ENCODE data around the gene CCDC40.
"Not testable (repeated sequence)": the region's sequence is repeated elsewhere in the genome, so short reads cannot be mapped to it uniquely, and the experiment has no call there.

CCDC40 gene, protein sequence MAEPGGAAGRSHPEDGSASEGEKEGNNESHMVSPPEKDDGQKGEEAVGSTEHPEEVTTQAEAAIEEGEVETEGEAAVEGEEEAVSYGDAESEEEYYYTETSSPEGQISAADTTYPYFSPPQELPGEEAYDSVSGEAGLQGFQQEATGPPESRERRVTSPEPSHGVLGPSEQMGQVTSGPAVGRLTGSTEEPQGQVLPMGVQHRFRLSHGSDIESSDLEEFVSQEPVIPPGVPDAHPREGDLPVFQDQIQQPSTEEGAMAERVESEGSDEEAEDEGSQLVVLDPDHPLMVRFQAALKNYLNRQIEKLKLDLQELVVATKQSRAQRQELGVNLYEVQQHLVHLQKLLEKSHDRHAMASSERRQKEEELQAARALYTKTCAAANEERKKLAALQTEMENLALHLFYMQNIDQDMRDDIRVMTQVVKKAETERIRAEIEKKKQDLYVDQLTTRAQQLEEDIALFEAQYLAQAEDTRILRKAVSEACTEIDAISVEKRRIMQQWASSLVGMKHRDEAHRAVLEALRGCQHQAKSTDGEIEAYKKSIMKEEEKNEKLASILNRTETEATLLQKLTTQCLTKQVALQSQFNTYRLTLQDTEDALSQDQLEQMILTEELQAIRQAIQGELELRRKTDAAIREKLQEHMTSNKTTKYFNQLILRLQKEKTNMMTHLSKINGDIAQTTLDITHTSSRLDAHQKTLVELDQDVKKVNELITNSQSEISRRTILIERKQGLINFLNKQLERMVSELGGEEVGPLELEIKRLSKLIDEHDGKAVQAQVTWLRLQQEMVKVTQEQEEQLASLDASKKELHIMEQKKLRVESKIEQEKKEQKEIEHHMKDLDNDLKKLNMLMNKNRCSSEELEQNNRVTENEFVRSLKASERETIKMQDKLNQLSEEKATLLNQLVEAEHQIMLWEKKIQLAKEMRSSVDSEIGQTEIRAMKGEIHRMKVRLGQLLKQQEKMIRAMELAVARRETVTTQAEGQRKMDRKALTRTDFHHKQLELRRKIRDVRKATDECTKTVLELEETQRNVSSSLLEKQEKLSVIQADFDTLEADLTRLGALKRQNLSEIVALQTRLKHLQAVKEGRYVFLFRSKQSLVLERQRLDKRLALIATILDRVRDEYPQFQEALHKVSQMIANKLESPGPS

DNA sequence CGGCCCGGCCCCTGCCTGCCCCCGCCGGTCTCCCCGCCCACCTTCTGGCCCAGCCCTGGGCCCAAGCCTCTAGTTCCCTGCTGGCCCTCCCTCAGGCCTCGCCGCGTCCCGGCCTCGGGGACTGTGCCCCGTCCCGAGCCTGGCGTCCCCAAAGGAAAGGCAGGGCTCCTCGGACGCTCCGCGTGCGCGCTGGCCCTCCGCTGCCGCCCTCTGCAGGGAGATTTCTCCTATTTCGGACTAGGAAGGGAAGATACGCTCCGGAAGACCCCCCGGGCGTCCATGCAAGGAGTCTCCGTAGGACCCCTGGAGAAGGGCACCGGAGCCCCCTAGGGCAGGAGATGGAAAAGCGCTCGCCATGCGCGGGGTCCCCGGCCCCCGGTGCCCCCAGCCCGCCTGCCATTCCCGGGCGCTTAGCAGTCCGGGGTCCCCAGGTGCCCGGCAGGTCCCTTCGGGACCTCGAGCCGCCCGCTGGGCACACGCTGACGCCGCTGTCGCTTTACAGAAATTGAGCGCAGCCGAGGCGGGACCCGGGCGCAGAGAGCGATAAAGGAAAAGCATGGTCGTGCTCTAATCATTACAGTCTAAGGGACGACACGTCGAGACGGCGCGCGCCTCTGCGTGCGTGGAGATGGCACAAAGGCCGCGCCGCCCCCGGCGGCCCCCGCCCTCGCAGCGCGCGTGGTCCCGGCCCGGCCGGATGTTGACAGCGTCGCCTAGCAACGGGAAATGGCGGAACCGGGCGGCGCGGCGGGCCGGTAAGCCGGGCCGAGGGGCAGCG lies at the start of gene CCDC40:
CCDC40 (plus strand) TSS at position 706 of the 778 bp plus-strand sequence; CDS start at position 727, 21 bp downstream.
- peak; percentile 95 for DNase-seq

DNA sequence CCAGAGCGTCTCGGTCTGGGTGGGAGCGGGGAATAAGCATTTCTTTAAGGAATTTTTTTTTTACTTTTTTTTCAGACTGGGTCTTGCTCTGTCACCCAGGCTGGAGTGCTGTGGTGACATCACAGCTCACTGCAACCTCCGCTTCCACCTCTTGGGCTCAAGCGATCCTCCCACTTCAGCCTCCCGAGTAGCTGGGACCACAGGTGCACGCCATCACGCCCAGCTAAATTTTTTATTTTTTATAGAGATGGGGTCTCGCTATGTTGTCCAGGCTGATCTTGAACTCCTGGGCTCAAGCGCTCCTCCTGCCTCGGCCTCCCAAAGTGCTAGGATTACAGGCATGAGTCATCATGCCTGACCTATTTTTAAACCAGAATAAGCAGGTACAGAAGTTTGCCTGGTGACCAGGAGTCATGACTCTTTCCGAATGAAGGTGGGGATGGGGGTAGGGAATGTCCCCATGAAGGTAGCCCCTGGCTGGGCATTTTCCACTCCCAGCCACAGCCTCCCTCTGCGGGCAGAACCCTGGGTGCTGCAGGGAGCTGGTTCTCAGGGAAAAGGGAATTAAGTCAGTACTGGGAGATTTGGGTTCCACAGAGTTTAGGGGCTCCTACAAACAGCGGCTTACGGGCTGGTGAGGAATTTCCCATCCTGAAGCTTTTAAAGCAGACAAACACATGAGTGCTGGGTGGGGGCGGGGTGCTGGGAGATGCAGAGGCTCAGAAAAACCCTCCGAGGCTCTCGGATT lies 49.1 kb upstream of the CCDC40 start:
- DNase-seq, result no peak

DNA sequence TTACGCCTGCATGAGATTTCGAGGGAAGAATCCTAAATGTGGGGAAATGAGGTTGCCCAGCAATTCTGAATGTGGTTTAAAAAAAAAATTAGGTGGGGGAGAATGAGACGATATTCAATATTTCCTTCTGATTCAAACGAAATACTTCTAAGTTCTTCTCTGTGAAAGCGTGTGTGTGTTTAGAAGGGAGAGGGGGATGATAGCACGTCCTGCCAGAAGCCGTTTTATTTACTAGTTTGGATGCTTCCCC lies 48.6 kb upstream of the CCDC40 start:
- no peak for DNase-seq

DNA sequence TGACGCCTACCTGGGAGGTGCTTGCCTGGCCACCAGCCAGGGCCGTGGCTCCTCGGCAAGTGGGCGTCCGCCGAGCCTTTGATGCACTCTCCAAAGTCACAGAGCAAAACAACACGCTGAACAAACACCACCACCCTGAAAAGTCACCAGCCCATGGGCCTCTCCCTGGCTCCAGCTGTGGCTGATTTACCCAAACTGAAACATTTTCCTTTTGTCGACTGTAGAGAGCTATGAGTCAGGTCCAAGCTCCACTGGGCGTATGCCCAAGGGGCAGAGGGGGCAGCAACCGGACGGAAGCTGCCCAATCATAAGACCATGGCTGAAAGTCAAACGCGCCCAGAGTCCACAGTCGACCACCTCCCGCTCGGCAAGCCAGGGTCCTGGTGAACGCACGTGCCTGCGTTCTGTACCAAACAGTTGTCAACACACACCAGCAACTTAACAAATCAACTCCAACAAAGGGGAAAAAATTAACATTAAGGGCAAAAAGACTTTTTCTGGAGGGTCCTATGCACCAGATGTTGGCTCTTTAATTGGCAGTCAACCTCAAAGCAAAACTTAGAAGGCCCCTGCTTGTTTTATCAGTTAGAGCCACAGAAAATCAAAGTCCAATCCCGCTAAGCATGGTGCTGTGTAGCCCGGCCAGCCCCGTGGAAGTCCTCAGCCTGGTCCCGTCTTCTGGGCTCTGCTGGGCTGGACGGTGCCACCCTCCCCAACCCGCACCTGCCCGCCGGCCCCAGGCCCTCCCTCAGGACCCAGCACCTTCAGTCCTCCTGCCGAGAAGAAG lies 48.1 kb upstream of the CCDC40 start:
- no peak for DNase-seq

DNA sequence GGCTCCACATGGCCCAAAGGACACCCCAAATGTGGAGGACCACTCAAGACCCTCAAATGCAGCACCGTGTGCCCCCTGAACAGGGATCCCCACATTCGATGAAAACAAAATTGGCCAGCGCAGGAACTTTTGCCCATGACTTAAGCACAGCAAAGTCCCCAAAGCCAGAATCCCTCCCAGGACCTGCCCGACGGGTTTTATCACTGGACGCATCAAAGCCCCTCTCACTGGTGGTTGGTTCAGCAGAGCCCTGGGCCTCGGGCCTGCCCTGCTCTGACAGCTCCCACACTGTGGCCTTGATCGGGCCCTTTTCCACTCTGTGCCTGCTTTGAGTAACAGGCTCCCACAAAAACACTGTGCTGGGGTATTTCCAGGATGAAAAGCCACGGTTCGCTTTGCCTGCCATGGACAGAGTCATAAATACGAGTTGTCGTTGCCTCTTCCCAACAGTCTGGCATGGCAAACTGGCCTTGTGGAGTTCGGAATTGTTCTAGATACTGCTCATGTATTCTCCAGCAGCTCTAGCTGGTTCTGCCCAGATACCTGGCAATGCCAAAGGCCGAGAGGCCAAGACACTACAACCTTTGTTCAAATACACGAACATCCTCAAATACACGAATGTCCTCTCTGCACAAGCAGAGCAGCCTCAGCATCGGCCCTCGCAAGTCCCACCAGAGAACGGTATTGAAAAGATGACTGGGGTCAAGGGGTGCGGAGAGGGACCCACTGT lies 47.2 kb upstream of the CCDC40 start:
- no peak for DNase-seq

DNA sequence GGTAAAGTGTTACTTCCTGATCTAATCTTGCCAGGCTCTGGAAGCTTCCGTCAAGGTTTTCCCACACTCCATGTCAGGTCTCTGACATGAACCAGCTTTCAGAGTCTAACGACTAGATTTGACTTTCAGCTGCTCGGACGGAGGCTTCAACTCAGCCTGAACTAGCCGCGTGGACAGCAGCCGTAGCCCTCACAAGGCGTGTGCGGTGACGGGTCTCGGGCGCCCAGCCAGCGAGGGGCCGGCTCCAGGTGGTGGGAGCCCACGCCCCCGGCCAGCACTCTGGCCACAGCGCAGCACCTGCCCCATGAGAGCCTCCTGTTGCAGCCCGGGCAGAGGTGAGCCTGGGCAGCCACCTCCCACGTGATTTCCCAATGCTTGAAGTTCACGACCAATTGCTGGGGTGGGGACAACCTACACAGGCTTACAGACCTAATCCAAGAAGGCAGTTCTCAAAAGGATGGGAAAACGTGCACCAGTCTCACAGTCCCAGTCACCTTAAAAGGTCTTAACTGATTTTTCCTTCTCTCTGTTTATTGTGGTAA lies 46.3 kb upstream of the CCDC40 start:
- no peak for DNase-seq

DNA sequence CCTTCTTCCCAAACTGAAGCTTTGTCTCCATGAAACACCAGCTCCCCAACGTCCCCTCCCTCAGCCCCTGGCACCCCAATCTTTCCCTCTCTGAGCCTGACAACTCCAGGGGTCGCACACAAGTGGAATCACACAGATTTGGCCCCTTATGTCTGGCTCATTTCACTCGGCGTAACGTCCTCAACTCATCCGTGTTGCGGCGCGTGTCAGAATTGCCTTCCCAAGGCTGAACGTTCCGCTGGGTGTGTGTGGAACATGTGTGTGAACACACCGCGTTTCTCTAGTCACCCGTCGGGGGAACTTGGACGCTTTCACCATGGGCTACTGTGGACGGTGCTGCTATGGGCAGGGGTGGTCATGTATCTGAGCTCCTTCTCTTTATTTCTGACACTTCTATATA lies 45.7 kb upstream of the CCDC40 start:
- DNase-seq, result no peak

DNA sequence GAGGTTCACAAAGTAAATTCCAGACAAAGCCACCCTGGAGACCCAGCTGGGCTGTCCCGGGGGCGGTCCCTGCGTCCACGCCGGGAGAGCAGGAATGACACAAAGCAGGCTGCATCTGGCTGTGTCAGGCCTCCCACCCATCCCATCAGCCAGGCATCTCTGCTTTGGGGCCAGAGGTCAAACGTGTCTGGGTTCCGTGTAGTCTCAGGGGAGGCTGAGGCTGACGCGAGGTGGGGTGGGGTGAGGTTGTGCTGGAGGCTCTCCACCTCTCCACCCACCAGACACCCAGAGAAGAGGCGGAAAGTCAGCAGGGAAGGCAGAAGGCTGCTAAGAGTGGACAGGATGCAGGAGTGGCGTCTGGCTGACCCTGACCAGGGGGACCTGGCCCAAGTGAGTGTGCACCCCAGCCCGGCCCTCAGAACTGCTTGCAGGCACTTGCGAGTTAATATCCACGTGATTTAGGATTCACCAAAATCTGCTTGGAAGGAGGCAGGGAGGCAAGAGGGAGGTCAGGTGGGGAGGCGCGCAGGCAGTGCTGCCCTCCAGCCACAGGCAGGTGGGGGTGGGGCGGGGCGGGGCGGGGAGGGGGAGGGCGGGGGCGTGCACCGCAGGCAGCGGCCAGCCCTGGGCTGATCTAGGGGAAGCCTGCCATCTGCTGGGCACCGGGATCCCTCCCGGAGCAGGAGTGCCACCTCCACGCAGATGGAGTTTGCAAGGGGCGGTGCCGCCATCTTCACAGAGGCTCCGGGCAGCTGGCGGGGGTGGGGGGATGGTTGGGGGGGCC lies 45.1 kb upstream of the CCDC40 start:
- peak; percentile 45 for DNase-seq

DNA sequence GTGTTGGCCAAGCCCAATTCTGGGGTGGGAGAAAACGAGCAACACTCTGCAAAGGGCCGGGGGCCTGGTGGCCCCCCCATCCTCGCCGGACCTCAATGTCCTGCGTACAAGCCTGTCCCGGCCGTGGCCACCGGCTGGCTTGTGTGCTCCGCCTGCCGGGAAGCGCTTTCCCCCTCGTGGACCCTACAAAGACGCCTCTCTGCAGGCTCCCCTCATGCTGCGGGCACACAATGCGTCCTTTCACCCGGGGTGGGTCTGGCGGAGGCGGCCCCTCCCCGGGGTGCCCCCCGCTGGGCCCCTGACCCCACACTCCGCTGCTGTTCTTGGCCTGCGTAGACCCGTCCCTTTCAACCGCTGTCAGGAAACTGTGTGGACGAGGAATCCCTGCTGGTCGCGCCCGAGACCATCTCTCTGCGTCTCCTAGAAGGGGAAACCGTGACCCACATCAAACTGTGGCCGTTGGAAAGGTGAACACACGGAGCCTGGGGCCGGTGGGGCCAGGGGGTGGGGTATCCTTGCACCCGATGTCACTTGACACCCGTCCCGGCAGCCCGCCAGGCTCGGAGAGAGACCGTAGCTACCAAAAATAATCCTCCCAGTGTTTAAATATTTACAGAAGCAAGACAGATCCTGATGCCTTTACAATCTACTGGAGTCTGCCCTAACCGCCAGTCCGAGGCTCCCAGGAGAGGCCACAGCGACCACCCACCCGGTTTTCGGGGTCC lies 44.4 kb upstream of the CCDC40 start:
- peak; percentile 65 for DNase-seq

DNA sequence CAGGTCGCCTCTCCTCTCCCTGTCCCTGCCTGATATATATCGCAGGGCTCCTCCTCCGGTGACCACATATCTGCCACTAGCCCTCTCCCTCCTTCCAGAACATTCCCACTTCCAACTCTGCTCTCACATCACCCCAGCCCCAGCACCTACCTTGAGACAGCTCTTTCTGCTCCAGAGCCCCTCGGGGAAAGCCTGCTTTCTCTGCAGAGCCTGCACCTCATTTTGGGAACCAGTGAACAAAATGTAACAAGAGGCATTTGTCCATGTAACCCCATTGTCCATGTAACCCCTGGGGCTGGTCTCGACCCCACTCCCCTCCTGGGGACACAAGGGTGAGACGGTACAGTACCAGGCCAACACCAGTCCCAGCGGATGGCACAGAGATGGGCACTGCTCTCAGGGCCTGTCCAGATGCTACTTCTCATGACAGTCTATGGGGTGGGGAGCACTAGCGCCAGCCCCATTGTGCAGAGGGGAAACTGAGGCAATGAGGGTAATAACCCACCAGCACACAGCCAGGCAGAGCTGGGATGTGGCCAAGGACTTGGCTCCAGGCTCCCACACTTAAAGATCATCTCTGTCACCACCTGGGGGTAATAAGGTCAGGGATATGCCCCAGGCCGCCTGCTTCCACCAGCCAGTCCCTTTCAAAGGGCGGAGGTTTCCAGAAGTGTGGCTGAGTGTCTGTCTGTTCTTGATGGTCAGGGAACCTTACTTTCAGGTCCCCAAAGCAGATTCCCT lies 43.6 kb upstream of the CCDC40 start:
- no peak for DNase-seq

DNA sequence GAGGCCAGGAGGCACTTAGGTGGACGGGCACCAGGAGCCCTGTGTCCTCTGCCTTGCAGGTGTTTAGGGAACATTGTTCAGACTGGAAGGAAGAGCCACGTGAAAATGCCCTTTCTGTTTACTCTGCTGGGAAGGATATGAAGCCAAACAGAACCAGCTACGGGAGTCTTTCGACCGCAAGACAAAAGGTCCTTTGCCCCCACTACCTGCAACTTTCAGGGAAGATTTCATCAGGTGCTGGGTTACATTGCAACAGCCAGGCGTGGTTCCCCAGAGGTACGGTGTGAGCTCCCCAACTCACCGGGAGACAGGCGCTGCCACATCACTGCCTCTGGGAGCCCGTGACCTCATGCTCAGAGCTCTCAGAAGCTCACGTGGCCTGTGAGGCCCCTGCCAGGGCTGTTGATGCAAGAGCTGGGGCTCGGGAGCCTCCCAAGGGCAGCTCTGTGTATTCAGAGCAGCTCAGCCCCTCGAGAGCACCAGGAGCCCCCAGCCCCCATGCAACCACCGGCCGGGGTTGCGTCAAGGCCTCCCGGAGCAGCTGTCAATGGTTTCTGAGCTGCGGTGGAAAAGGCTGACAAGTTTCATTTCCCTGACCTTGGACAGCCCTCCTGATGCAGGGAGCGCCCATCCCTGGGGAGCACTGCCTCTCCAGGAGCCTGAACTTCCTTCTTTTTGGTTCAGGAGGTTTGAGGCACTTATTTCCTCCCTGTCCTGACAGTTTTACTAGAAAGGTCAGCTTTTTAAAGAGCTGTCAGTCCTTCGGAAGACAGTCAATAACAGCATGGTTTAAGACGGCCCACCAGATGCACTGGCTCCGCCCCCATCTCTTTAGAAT lies 42.8 kb upstream of the CCDC40 start:
- peak; percentile 83 for DNase-seq

DNA sequence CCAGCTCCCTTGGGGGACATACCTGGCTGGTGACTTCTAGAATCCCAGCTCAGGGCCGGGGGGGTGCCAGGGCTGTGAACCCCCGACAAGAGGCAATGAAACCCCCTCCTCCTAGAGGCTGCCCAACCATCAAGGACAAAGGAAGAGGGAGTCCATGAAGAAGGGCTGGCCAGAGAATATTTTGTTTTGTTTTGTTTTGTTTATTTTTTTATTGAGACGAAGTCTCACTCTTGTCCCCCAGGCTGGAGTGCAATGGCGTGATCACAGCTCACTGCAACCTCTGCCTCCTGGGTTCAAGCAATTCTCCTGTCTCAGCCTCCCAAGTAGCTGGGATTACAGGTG lies 42.2 kb upstream of the CCDC40 start:
- DNase-seq, result not testable (repeated sequence)

DNA sequence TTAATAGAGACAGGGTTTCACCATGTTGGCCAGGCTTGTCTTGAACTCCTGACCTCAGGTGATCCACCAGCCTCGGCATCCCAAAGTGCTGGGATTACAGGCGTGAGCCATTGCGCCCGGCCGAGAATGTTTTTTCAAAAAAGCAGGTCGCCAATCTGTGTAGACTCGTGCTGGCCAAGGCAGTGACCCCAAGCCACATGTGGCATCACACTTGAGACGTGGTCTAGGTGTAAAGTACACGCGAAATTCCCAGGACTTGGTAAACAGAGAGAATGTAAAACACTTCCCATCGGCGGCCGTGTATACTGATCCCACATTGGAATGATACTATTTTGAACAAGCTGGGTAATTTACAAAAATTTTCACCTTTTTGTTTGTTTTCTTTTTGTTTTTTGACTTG lies 41.8 kb upstream of the CCDC40 start:
- DNase-seq, result no peak

DNA sequence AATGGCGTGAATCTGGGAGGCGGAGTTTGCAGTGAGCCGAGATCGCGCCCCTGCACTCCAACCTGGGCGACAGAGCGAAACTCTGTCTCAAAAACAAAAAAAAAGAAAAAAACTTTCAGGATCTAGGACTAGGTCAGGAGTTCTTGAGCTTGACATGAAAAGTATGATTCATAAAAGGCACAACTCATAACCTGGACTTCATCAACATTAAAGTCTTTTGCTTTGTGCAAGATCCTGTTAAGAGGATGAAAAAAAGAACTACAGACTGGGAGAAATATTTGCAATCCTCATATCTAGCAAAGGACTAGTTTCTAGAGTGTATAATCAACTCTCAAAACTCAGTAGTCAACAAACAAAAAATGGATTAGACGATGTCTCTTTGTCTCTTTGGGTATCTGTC lies 40.7 kb upstream of the CCDC40 start:
- DNase-seq, result no peak

DNA sequence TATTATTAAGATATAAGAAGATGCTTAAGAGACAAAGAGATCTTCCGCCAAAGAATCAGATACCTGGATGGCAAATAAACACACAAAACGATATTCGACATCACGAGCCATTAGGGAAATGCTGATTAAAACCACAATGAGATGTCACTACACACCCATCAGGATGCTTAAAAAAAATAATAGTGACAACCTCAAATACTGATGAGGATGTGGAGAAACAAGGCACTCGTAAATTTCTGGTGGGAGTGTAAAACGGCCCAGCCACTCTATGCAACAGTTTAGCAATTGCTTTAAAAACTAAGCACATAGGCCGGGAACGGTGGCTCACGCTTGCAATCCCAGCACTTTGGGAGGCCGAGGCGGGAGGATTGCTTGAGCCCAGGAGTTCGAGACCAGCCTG lies 40.2 kb upstream of the CCDC40 start:
- no peak for DNase-seq

DNA sequence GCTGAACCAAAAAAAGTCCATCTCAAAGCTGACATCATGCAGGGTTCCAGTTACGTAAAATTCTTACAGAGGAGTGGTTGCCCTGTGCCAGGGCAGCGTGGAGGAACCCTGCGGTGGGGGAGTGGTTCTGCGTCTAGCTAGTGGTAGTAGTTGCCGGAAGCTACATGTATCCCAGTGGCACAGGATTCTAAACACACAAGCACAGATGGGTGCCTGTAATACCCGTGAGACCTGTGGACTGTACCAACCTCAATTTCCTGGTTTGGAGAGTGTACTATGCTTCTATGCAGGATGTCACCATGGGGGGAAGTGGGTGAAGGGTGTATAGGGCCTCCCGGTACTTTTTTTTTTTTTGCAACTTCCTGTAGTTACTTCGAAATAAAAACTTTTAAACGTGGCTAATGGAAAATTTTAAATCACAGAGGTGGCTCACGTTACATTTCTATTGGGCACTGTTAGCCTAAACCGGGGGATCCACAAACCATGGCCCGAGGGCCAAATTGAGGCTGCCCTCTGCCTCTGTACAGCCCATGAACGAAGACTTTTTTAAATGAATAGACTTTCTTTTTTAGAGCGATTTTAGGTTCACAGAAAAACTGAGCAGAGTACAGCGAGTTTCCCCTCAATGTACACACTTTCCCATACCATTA lies 39.3 kb upstream of the CCDC40 start:
- DNase-seq, result no peak

DNA sequence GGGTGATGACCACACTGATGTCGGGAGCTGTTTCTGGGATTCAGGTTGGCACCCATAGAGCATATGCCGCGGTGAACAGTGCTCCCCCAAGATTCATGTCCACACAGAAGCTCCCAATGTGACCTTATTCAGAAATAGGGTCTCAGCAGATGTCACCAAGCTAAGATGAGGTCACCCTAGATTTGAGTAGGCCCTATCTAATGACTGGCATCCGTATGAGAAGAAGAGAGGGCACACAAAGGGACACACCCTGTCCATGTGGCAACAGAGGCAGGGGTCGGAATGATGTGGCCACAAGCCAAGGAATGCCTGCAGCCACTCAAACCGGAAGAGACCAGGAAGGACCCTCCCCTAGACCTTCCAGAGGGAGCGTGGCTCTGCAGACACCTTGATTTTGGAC lies 36.3 kb upstream of the CCDC40 start:
- DNase-seq, result no peak
